Measurements from ENCODE around the gene ITIH2.

Gene ITIH2

GRCh38 chr10:7715515-7715914 lies 12.4 kb downstream of the ITIH2 start:
- no peaks in the 10 kb centered on the region for H3K79me1 ChIP-seq (ENCODE audit: low read length)
- H3K4me3 ChIP-seq (ENCODE audit: low read length) = no peak overlapping the region
- no peak overlapping the region for H2AK5ac ChIP-seq (ENCODE audit: low read length)
- no peaks in the 10 kb centered on the region for H3K36me3 ChIP-seq (ENCODE audit: control insufficient read depth, insufficient read depth, low read length)
- H3K27me3 ChIP-seq (ENCODE audit: insufficient read depth, low read length, poor library complexity) = no peaks in the 10 kb centered on the region
- no peak overlapping the region for H2BK15ac ChIP-seq (replicated peaks; ENCODE audit: low read depth)
- H4K8ac ChIP-seq (ENCODE audit: low read depth, low read length) = no peak overlapping the region
- H3K56ac ChIP-seq (ENCODE audit: low read length) = no peak overlapping the region
- H3K4ac ChIP-seq (ENCODE audit: low read depth, low read length) = no peak overlapping the region
- H3K27ac ChIP-seq (ENCODE audit: low read depth, low read length) = no peak overlapping the region
- H3K4me1 ChIP-seq (ENCODE audit: control insufficient read depth, low read depth, low read length) = no peaks in the 10 kb centered on the region
- no peak overlapping the region for H3K4me2 ChIP-seq (ENCODE audit: low read length)
- WGBS (ENCODE audit: extremely low coverage, insufficient coverage, low lambda C conversion rate) = no CpG with 5 or more reads among the region's 7 CpGs
- H2BK120ac ChIP-seq (ENCODE audit: low read depth, low read length) = no peak overlapping the region
- H3K9ac ChIP-seq (ENCODE audit: low read length) = no peak overlapping the region
- no peak overlapping the region for H4K5ac ChIP-seq (ENCODE audit: low read length)
- H3K18ac ChIP-seq (ENCODE audit: low read length) = no peak overlapping the region
- H3K23ac ChIP-seq (ENCODE audit: low read length) = no peak overlapping the region
- H2BK5ac ChIP-seq (ENCODE audit: low read length) = no peak overlapping the region
- no peaks in the 10 kb centered on the region for H3K79me2 ChIP-seq (ENCODE audit: control insufficient read depth, insufficient read depth, low read length)
- no peak for DNase-seq

GRCh38 chr10:7717767-7718166 lies 14.7 kb downstream of the ITIH2 start:
- DNase-seq = no peak
- Histone ChIP-seq H4K8ac (ENCODE audit: low read depth, low read length) (no peak overlapping the region), H3K4me2 (ENCODE audit: low read length) (no peak overlapping the region), H3K4me1 (ENCODE audit: control insufficient read depth, low read depth, low read length) (no peaks in the 10 kb centered on the region), H3K18ac (ENCODE audit: low read length) (no peak overlapping the region), H3K23ac (ENCODE audit: low read length) (no peak overlapping the region), H2BK120ac (ENCODE audit: low read depth, low read length) (no peak overlapping the region), H2AK5ac (ENCODE audit: low read length) (no peak overlapping the region), H3K79me1 (ENCODE audit: low read length) (no peaks in the 10 kb centered on the region), H3K4me3 (ENCODE audit: low read length) (no peak overlapping the region), H2BK5ac (ENCODE audit: low read length) (no peak overlapping the region), H3K36me3 (ENCODE audit: control insufficient read depth, insufficient read depth, low read length) (no peaks in the 10 kb centered on the region), H3K56ac (ENCODE audit: low read length) (no peak overlapping the region), H3K4ac (ENCODE audit: low read depth, low read length) (no peak overlapping the region), H3K9ac (ENCODE audit: low read length) (no peak overlapping the region), H2BK15ac (replicated peaks; ENCODE audit: low read depth) (no peak overlapping the region), H3K27me3 (ENCODE audit: insufficient read depth, low read length, poor library complexity) (no peaks in the 10 kb centered on the region), H3K27ac (ENCODE audit: low read depth, low read length) (no peak overlapping the region), H4K5ac (ENCODE audit: low read length) (no peak overlapping the region), H3K79me2 (ENCODE audit: control insufficient read depth, insufficient read depth, low read length) (no peaks in the 10 kb centered on the region)
- no CpG with 5 or more reads among the region's 5 CpGs for WGBS (ENCODE audit: extremely low coverage, insufficient coverage, low lambda C conversion rate)

- Histone ChIP-seq H3K27ac (ENCODE audit: low read depth, low read length) (no peak overlapping the region), H2BK15ac (replicated peaks; ENCODE audit: low read depth) (no peak overlapping the region), H3K18ac (ENCODE audit: low read length) (no peak overlapping the region), H4K8ac (ENCODE audit: low read depth, low read length) (no peak overlapping the region), H2BK5ac (ENCODE audit: low read length) (no peak overlapping the region), H3K4me3 (ENCODE audit: low read length) (no peak overlapping the region), H3K4me2 (ENCODE audit: low read length) (no peak overlapping the region), H2AK5ac (ENCODE audit: low read length) (no peak overlapping the region), H3K56ac (ENCODE audit: low read length) (no peak overlapping the region), H3K79me1 (ENCODE audit: low read length) (no peaks in the 10 kb centered on the region), H3K9ac (ENCODE audit: low read length) (no peak overlapping the region), H3K23ac (ENCODE audit: low read length) (no peak overlapping the region), H3K79me2 (ENCODE audit: control insufficient read depth, insufficient read depth, low read length) (no peaks in the 10 kb centered on the region), H3K4me1 (ENCODE audit: control insufficient read depth, low read depth, low read length) (no peaks in the 10 kb centered on the region), H3K27me3 (ENCODE audit: insufficient read depth, low read length, poor library complexity) (no peaks in the 10 kb centered on the region), H2BK120ac (ENCODE audit: low read depth, low read length) (no peak overlapping the region), H3K4ac (ENCODE audit: low read depth, low read length) (no peak overlapping the region), H3K36me3 (ENCODE audit: control insufficient read depth, insufficient read depth, low read length) (no peaks in the 10 kb centered on the region), H4K5ac (ENCODE audit: low read length) (no peak overlapping the region)
- WGBS (ENCODE audit: extremely low coverage, insufficient coverage, low lambda C conversion rate) = no CpG with 5 or more reads among the region's 4 CpGs
- no peak for DNase-seq
Observed at GRCh38 chr10:7718685-7719084, 15.6 kb downstream of the ITIH2 start.

- Histone ChIP-seq H2AK5ac (ENCODE audit: low read length) (no peak overlapping the region), H3K27ac (ENCODE audit: low read depth, low read length) (no peak overlapping the region), H3K4ac (ENCODE audit: low read depth, low read length) (no peak overlapping the region), H2BK120ac (ENCODE audit: low read depth, low read length) (no peak overlapping the region), H3K56ac (ENCODE audit: low read length) (no peak overlapping the region), H2BK5ac (ENCODE audit: low read length) (no peak overlapping the region), H3K9ac (ENCODE audit: low read length) (no peak overlapping the region), H3K4me3 (ENCODE audit: low read length) (no peak overlapping the region), H2BK15ac (replicated peaks; ENCODE audit: low read depth) (no peak overlapping the region), H3K27me3 (ENCODE audit: insufficient read depth, low read length, poor library complexity) (no peaks in the 10 kb centered on the region), H3K18ac (ENCODE audit: low read length) (no peak overlapping the region), H3K23ac (ENCODE audit: low read length) (no peak overlapping the region), H3K36me3 (ENCODE audit: control insufficient read depth, insufficient read depth, low read length) (no peaks in the 10 kb centered on the region), H4K5ac (ENCODE audit: low read length) (no peak overlapping the region), H3K79me2 (ENCODE audit: control insufficient read depth, insufficient read depth, low read length) (no peaks in the 10 kb centered on the region), H3K79me1 (ENCODE audit: low read length) (no peaks in the 10 kb centered on the region), H3K4me2 (ENCODE audit: low read length) (no peak overlapping the region), H3K4me1 (ENCODE audit: control insufficient read depth, low read depth, low read length) (no peaks in the 10 kb centered on the region), H4K8ac (ENCODE audit: low read depth, low read length) (no peak overlapping the region)
- no CpG with 5 or more reads among the region's 10 CpGs for WGBS (ENCODE audit: extremely low coverage, insufficient coverage, low lambda C conversion rate)
- no peak for DNase-seq
Observed at GRCh38 chr10:7720478-7720877, 17.4 kb downstream of the ITIH2 start.

- Histone ChIP-seq H3K36me3 (ENCODE audit: control insufficient read depth, insufficient read depth, low read length) (no peaks in the 10 kb centered on the region), H3K4ac (ENCODE audit: low read depth, low read length) (no peak overlapping the region), H2AK5ac (ENCODE audit: low read length) (no peak overlapping the region), H2BK120ac (ENCODE audit: low read depth, low read length) (no peak overlapping the region), H2BK5ac (ENCODE audit: low read length) (no peak overlapping the region), H3K4me2 (ENCODE audit: low read length) (no peak overlapping the region), H3K56ac (ENCODE audit: low read length) (no peak overlapping the region), H3K27me3 (ENCODE audit: insufficient read depth, low read length, poor library complexity) (no peaks in the 10 kb centered on the region), H3K79me2 (ENCODE audit: control insufficient read depth, insufficient read depth, low read length) (no peaks in the 10 kb centered on the region), H3K23ac (ENCODE audit: low read length) (no peak overlapping the region), H3K4me3 (ENCODE audit: low read length) (no peak overlapping the region), H4K8ac (ENCODE audit: low read depth, low read length) (no peak overlapping the region), H3K79me1 (ENCODE audit: low read length) (no peaks in the 10 kb centered on the region), H3K18ac (ENCODE audit: low read length) (no peak overlapping the region), H4K5ac (ENCODE audit: low read length) (no peak overlapping the region), H2BK15ac (replicated peaks; ENCODE audit: low read depth) (no peak overlapping the region), H3K9ac (ENCODE audit: low read length) (no peak overlapping the region), H3K4me1 (ENCODE audit: control insufficient read depth, low read depth, low read length) (no peaks in the 10 kb centered on the region), H3K27ac (ENCODE audit: low read depth, low read length) (no peak overlapping the region)
- 100% methylated on average over 4 of the region's 18 CpGs for WGBS (ENCODE audit: extremely low coverage, insufficient coverage, low lambda C conversion rate)
- no peak for DNase-seq
Observed at GRCh38 chr10:7722927-7723529, 19.9 kb downstream of the ITIH2 start.

GRCh38 chr10:7734821-7735220 lies 31.7 kb downstream of the ITIH2 start:
- no peak overlapping the region for H3K4me2 ChIP-seq (ENCODE audit: low read length)
- H3K4ac ChIP-seq (ENCODE audit: low read depth, low read length) = no peak overlapping the region
- no peak overlapping the region for H4K8ac ChIP-seq (ENCODE audit: low read depth, low read length)
- H2AK5ac ChIP-seq (ENCODE audit: low read length) = no peak overlapping the region
- no peak overlapping the region for H4K5ac ChIP-seq (ENCODE audit: low read length)
- H3K79me1 ChIP-seq (ENCODE audit: low read length) = no peaks in the 10 kb centered on the region
- no peak overlapping the region for H3K27ac ChIP-seq (ENCODE audit: low read depth, low read length)
- no peak overlapping the region for H3K56ac ChIP-seq (ENCODE audit: low read length)
- H3K23ac ChIP-seq (ENCODE audit: low read length) = no peak overlapping the region
- DNase-seq = peak; percentile 11
- H3K36me3 ChIP-seq (ENCODE audit: control insufficient read depth, insufficient read depth, low read length) = no peaks in the 10 kb centered on the region
- no peak overlapping the region for H3K4me3 ChIP-seq (ENCODE audit: low read length)
- H2BK120ac ChIP-seq (ENCODE audit: low read depth, low read length) = no peak overlapping the region
- H3K4me1 ChIP-seq (ENCODE audit: control insufficient read depth, low read depth, low read length) = no peaks in the 10 kb centered on the region
- H3K9ac ChIP-seq (ENCODE audit: low read length) = no peak overlapping the region
- H2BK5ac ChIP-seq (ENCODE audit: low read length) = no peak overlapping the region
- H3K27me3 ChIP-seq (ENCODE audit: insufficient read depth, low read length, poor library complexity) = no peaks in the 10 kb centered on the region
- no CpG with 5 or more reads among the region's 13 CpGs for WGBS (ENCODE audit: extremely low coverage, insufficient coverage, low lambda C conversion rate)
- H3K18ac ChIP-seq (ENCODE audit: low read length) = no peak overlapping the region
- no peaks in the 10 kb centered on the region for H3K79me2 ChIP-seq (ENCODE audit: control insufficient read depth, insufficient read depth, low read length)
- H2BK15ac ChIP-seq (replicated peaks; ENCODE audit: low read depth) = no peak overlapping the region
